Nephron progenitor cell (in vitro differentiated cells): Measurements from ENCODE around the gene SLC5A2.

ENCODE experiments used
- DNase-seq: peaks from one replicate; pipeline ENCODE4 v3.0.0; 2021
- H3K27ac Mint-ChIP-seq: 2 replicates; pipeline ENCODE4 v1.8.0; 2021; ENCODE audit warnings: mild to moderate bottlenecking, moderate library complexity, mixed read lengths
- H3K27me3 Mint-ChIP-seq: 2 replicates; pipeline ENCODE4 v1.8.0; 2021; ENCODE audit warnings: mild to moderate bottlenecking, low read depth, mixed read lengths; ENCODE audit not compliant: poor library complexity
- H3K36me3 Mint-ChIP-seq: 2 replicates; pipeline ENCODE4 v1.8.0; 2021; ENCODE audit warnings: low read depth, mixed read lengths
- H3K4me1 Mint-ChIP-seq: 2 replicates; pipeline ENCODE4 v1.8.0; 2021; ENCODE audit warnings: mixed read lengths
- H3K4me3 Mint-ChIP-seq: 2 replicates; pipeline ENCODE4 v1.8.0; 2021; ENCODE audit warnings: mild to moderate bottlenecking, moderate library complexity, mixed read lengths
- H3K9me3 Mint-ChIP-seq: 2 replicates; pipeline ENCODE4 v1.8.0; 2021; ENCODE audit warnings: mild to moderate bottlenecking, moderate library complexity, mixed read lengths
- CTCF ChIP-seq: fragments of 200-600 bp; sonication (generic); IDR thresholded peaks from 2 replicates; pipeline ENCODE4 v1.5.0; 2021; ENCODE audit warnings: antibody characterized with exemption

Gene SLC5A2

GRCh38 chr16:31453255-31454204, 29.4 kb upstream of the SLC5A2 start:
- H3K27ac Mint-ChIP-seq, result peak overlapping the region; percentile 89
- no peaks in the 10 kb centered on the region for H3K36me3 Mint-ChIP-seq
- H3K27me3 Mint-ChIP-seq, result no peaks in the 10 kb centered on the region
- H3K9me3 Mint-ChIP-seq, result no peaks in the 10 kb centered on the region
- peaks cover 75% of the 10 kb centered on the region for H3K4me1 Mint-ChIP-seq
- peak overlapping the region; percentile 52 for H3K4me3 Mint-ChIP-seq
- TF ChIP-seq CTCF, result no peak
- peak; percentile 70 for DNase-seq

- H3K36me3 Mint-ChIP-seq, result no peaks in the 10 kb centered on the region
- no peaks in the 10 kb centered on the region for H3K27me3 Mint-ChIP-seq
- no peaks in the 10 kb centered on the region for H3K9me3 Mint-ChIP-seq
- H3K27ac Mint-ChIP-seq, result peak overlapping the region; percentile 54
- H3K4me1 Mint-ChIP-seq, result peaks cover 78% of the 10 kb centered on the region
- peak overlapping the region; percentile 59 for H3K4me3 Mint-ChIP-seq
- TF ChIP-seq CTCF, result no peak
- DNase-seq, result no peak
Measured at GRCh38 chr16:31455601-31456314, 27.2 kb upstream of the SLC5A2 start.

GRCh38 chr16:31456988-31457360, 25.9 kb upstream of the SLC5A2 start:
- Mint-ChIP-seq H3K9me3 (no peaks in the 10 kb centered on the region), H3K36me3 (no peaks in the 10 kb centered on the region), H3K4me1 (peaks cover 73% of the 10 kb centered on the region), H3K27ac (no peak overlapping the region), H3K4me3 (peak overlapping the region; percentile 30), H3K27me3 (no peaks in the 10 kb centered on the region)
- DNase-seq, result no peak
- no peak for TF ChIP-seq CTCF

GRCh38 chr16:31458073-31458843, 24.7 kb upstream of the SLC5A2 start:
- Mint-ChIP-seq H3K4me1 (peaks cover 61% of the 10 kb centered on the region), H3K36me3 (no peaks in the 10 kb centered on the region), H3K9me3 (no peaks in the 10 kb centered on the region), H3K27ac (peak overlapping the region; percentile 97), H3K4me3 (peak overlapping the region; percentile 89), H3K27me3 (no peaks in the 10 kb centered on the region)
- peak; percentile 57 for DNase-seq
- peak; percentile 1 for TF ChIP-seq CTCF

- no peaks in the 10 kb centered on the region for H3K27me3 Mint-ChIP-seq
- peak; percentile 95 for DNase-seq
- peaks cover 53% of the 10 kb centered on the region for H3K4me1 Mint-ChIP-seq
- TF ChIP-seq CTCF, result no peak
- peak within 1 kb of the TSS; percentile 98 for H3K27ac Mint-ChIP-seq
- no peaks in the 10 kb centered on the region for H3K9me3 Mint-ChIP-seq
- peak within 1 kb of the TSS; percentile 89 for H3K4me3 Mint-ChIP-seq
- peaks cover 6% of the 10 kb centered on the region for H3K36me3 Mint-ChIP-seq
Measured at GRCh38 chr16:31458844-31459686, 23.9 kb upstream of the SLC5A2 start, which contains the start of gene ARMC5. Gene ARMC5, plus strand, starts transcription at chr16:31459501. Its CDS starts 24 bp downstream, at chr16:31459525.
